Naive thymus-derived CD8-positive, alpha-beta T cell (primary cell): ENCODE measurements around the gene SLFN5. TPM values are rescaled to one million over a fixed set of nuclear protein-coding genes. Genes with fewer than 3 reads are reported as not detected.
A peak's percentile ranks its signal among the peaks of the same experiment; 100 is the strongest.
"Not testable (repeated sequence)": the region's sequence is repeated elsewhere in the genome, so short reads cannot be mapped to it uniquely, and the experiment has no call there.

Source experiments
- ATAC-seq, 2 donors: fragments of 150-1000 bp; cut with Tn5 transposase in 1 of 2; sonication (Bioruptor Pico), chemical (Tn5 transposase) in 1 of 2; 1 replicate in 1 of 2; 2 replicates in 1 of 2; pipeline ENCODE4 v1.10.0; 2021; ENCODE audit warnings: mild to moderate bottlenecking in 2 of 2, moderate library complexity in 2 of 2
- POLR2A ChIA-PET: fragments of 350-600 bp; sonication (Branson Sonifier 250); formaldehyde crosslinking; loops from one replicate; lab custom pipeline; 2021; ENCODE audit warnings: antibody characterized with exemption; lab: Charles Lee
- DNase-seq, 10 donors: peaks; one replicate each; pipeline versions ENCODE4 v3.0.0 to v3.0.0-alpha.2; 2020 to 2022
- H3K27ac Mint-ChIP-seq, 10 donors: one replicate each; pipeline ENCODE4 v1.8.0; 2020 to 2022; ENCODE audit warnings: mild to moderate bottlenecking in 10 of 10, mixed read lengths in 10 of 10, moderate library complexity in 4 of 10, inconsistent platforms in 1 of 10
- H3K27me3 Mint-ChIP-seq, 5 donors: one replicate each; pipeline ENCODE4 v1.8.0; 2021 to 2022; ENCODE audit warnings: mixed read lengths in 5 of 5
- H3K36me3 Mint-ChIP-seq, 3 donors: one replicate each; pipeline ENCODE4 v1.8.0; 2020 to 2022; ENCODE audit warnings: mixed read lengths in 3 of 3, mild to moderate bottlenecking in 2 of 3, inconsistent platforms in 1 of 3
- H3K4me1 Mint-ChIP-seq, 4 donors: one replicate each; pipeline ENCODE4 v1.8.0; 2021 to 2022; ENCODE audit warnings: mixed read lengths in 4 of 4
- H3K4me3 Mint-ChIP-seq, 10 donors: one replicate each; pipeline ENCODE4 v1.8.0; 2020 to 2022; ENCODE audit warnings: mild to moderate bottlenecking in 10 of 10, mixed read lengths in 10 of 10, moderate library complexity in 6 of 10, inconsistent platforms in 1 of 10
- H3K9me3 Mint-ChIP-seq, 9 donors: one replicate each; pipeline ENCODE4 v1.8.0; 2020 to 2022; ENCODE audit warnings: mixed read lengths in 9 of 9, mild to moderate bottlenecking in 3 of 9, inconsistent platforms in 1 of 9, moderate library complexity in 1 of 9
- polyA plus RNA-seq, 3 donors: library from polyadenylated mRNA; unstranded; fragments of 300-500 nt; fragmentation: Illumina TruSeq; gene quantifications; one replicate each; pipeline ENCODE4 v1.2.3, GENCODE V29; 2021
- total RNA-seq, 8 experiments: library from RNA in 2 of 8; stranded (reverse) in 2 of 8; gene quantifications; one replicate each; pipeline ENCODE4 v1.2.3 and lab custom pipeline; 2021 to 2026

SLFN5 gene
- total and polyA plus RNA-seq, 5 experiments from 2014 or later = 73.8 to 227 (median 161) TPM

GRCh38 chr17:35222452-35222851 is 20.4 kb upstream of the SLFN5 start:
- Mint-ChIP-seq H3K27me3 (no peaks in the 10 kb centered on the region), H3K4me3 (no peak overlapping the region), H3K9me3 (peaks cover 0 to 7% (median 5%) of the 10 kb centered on the region in 9 donors), H3K36me3 (peaks cover 0 to 12% (median 5%) of the 10 kb centered on the region in 3 donors), H3K27ac (peak overlapping the region in 2 of 10 donors; percentile 36 to 54), H3K4me1 (peaks cover 21 to 57% (median 54%) of the 10 kb centered on the region in 4 donors)
- ATAC-seq = no peak
- POLR2A ChIA-PET = interaction anchor here (1.3 to 13.4 kb wide), 2 partner anchors 9 to 15 kb away, joined by 5 to 255 read pairs; partner anchors contain the start of gene SLFN5
- DNase-seq = no peak

GRCh38 chr17:35224436-35224835 is 18.4 kb upstream of the SLFN5 start:
- Mint-ChIP-seq H3K27ac (peak overlapping the region in 4 of 10 donors; percentile 3 to 71 (median 59)), H3K36me3 (peaks cover 6 to 12% (median 6%) of the 10 kb centered on the region in 3 donors), H3K4me1 (peaks cover 22 to 50% (median 48%) of the 10 kb centered on the region in 4 donors), H3K9me3 (peaks cover 0 to 7% (median 5%) of the 10 kb centered on the region in 9 donors), H3K4me3 (no peak overlapping the region), H3K27me3 (no peaks in the 10 kb centered on the region)
- POLR2A ChIA-PET = interaction anchor here (2.0 to 13.4 kb wide), 2 partner anchors 10 to 13 kb away, joined by 9 to 255 read pairs; partner anchors contain the start of gene SLFN5
- ATAC-seq = no peak
- no peak for DNase-seq

GRCh38 chr17:35227546-35227945 is 15.3 kb upstream of the SLFN5 start:
- DNase-seq (no peak), ATAC-seq (no peak)
- Mint-ChIP-seq H3K27ac (peak overlapping the region in 5 of 10 donors; percentile 19 to 63 (median 60)), H3K9me3 (peaks cover 0 to 11% (median 3%) of the 10 kb centered on the region in 9 donors), H3K4me3 (peak overlapping the region in 1 of 10 donors; percentile 36), H3K4me1 (peaks cover 28 to 55% (median 48%) of the 10 kb centered on the region in 4 donors), H3K27me3 (no peaks in the 10 kb centered on the region), H3K36me3 (peaks cover 11 to 32% (median 16%) of the 10 kb centered on the region in 3 donors)
- POLR2A ChIA-PET = interaction anchor here (1.0 to 13.4 kb wide), 3 partner anchors 9 to 14 kb away, joined by 9 to 255 read pairs (median 10); partner anchors contain the start of gene SLFN5

- H3K27me3 Mint-ChIP-seq = no peaks in the 10 kb centered on the region
- peak overlapping the region in 4 of 10 donors; percentile 40 to 63 (median 56) for H3K27ac Mint-ChIP-seq
- H3K4me3 Mint-ChIP-seq = no peak overlapping the region
- ATAC-seq = no peak
- H3K9me3 Mint-ChIP-seq = peaks cover 0 to 6% (median 0%) of the 10 kb centered on the region in 9 donors
- POLR2A ChIA-PET = interaction anchor here (1.4 to 13.4 kb wide), 3 partner anchors 8 to 17 kb away, joined by 3 to 255 read pairs (median 4); partner anchors contain the start of gene SLFN5
- DNase-seq = no peak
- peaks cover 29 to 67% (median 59%) of the 10 kb centered on the region in 4 donors for H3K4me1 Mint-ChIP-seq
- H3K36me3 Mint-ChIP-seq = peaks cover 6 to 22% (median 16%) of the 10 kb centered on the region in 3 donors
Observed at GRCh38 chr17:35229638-35230037, 13.2 kb upstream of the SLFN5 start.

- H3K4me3 Mint-ChIP-seq = peak overlapping the region in 1 of 10 donors; percentile 93
Observed at GRCh38 chr17:35234315-35234714, 8.6 kb upstream of the SLFN5 start.

GRCh38 chr17:35235289-35235688 is 7.6 kb upstream of the SLFN5 start:
- POLR2A ChIA-PET = interaction anchor here (0.6 to 13.7 kb wide), 10 partner anchors 12 to 300 kb away, joined by 3 to 371 read pairs (median 3); no protein-coding TSS in a partner anchor
- peaks cover 7 to 15% (median 8%) of the 10 kb centered on the region in 3 donors for H3K36me3 Mint-ChIP-seq

More at GRCh38 chr17:35234315-35234714, 8.6 kb upstream of the SLFN5 start:
- POLR2A ChIA-PET = interaction anchor here (2.0 to 13.7 kb wide), 3 partner anchors 11 to 344 kb away, joined by 5 to 255 read pairs (median 10); partner anchors contain the start of gene PEX12
- peaks cover 6 to 22% (median 11%) of the 10 kb centered on the region in 3 donors for H3K36me3 Mint-ChIP-seq
- not testable (repeated sequence) for DNase-seq, ATAC-seq, H3K9me3 Mint-ChIP-seq, H3K27me3 Mint-ChIP-seq
- peaks cover 53 to 96% (median 88%) of the 10 kb centered on the region in 4 donors for H3K4me1 Mint-ChIP-seq
- peak overlapping the region in 9 of 10 donors; percentile 97 to 100 (median 99) for H3K27ac Mint-ChIP-seq

GRCh38 chr17:35235917-35236316 is 7.0 kb upstream of the SLFN5 start:
- Mint-ChIP-seq H3K36me3 (peaks cover 4 to 9% (median 8%) of the 10 kb centered on the region in 3 donors), H3K27me3 (no peaks in the 10 kb centered on the region), H3K4me3 (peak overlapping the region; percentile 0 to 100 (median 83)), H3K9me3 (peaks cover 0 to 2% (median 0%) of the 10 kb centered on the region in 9 donors), H3K27ac (peak overlapping the region; percentile 97 to 100 (median 99)), H3K4me1 (peaks cover 53 to 89% (median 86%) of the 10 kb centered on the region in 4 donors)
- ATAC-seq = peak; percentile 57 to 75
- DNase-seq = no peak
- POLR2A ChIA-PET = interaction anchor here (0.6 to 13.7 kb wide), 11 partner anchors 13 to 300 kb away, joined by 3 to 371 read pairs (median 3); no protein-coding TSS in a partner anchor

More at GRCh38 chr17:35235289-35235688, 7.6 kb upstream of the SLFN5 start:
- Mint-ChIP-seq H3K9me3 (peaks cover 0 to 4% (median 0%) of the 10 kb centered on the region in 9 donors), H3K27ac (peak overlapping the region; percentile 97 to 100 (median 99)), H3K27me3 (no peaks in the 10 kb centered on the region), H3K4me3 (peak overlapping the region in 9 of 10 donors; percentile 0 to 100 (median 93)), H3K4me1 (peaks cover 55 to 94% (median 88%) of the 10 kb centered on the region in 4 donors)
- ATAC-seq (peak; percentile 30 to 36), DNase-seq (no peak)

GRCh38 chr17:35236821-35237220 is 6.1 kb upstream of the SLFN5 start:
- DNase-seq = no peak
- Mint-ChIP-seq H3K9me3 (peaks cover 0 to 2% (median 0%) of the 10 kb centered on the region in 9 donors), H3K27me3 (no peaks in the 10 kb centered on the region), H3K36me3 (peaks cover 4 to 15% (median 5%) of the 10 kb centered on the region in 3 donors), H3K4me3 (peak overlapping the region in 7 of 10 donors; percentile 22 to 100 (median 99)), H3K27ac (peak overlapping the region; percentile 97 to 100 (median 99)), H3K4me1 (peaks cover 49 to 90% (median 81%) of the 10 kb centered on the region in 4 donors)
- POLR2A ChIA-PET = interaction anchor here (0.7 to 13.7 kb wide), 8 partner anchors 14 to 350 kb away, joined by 3 to 371 read pairs (median 4); partner anchors contain the start of gene PEX12
- ATAC-seq = no peak

GRCh38 chr17:35238821-35239220 is 4.1 kb upstream of the SLFN5 start:
- POLR2A ChIA-PET = interaction anchor here (0.6 to 13.7 kb wide), 8 partner anchors 16 to 296 kb away, joined by 3 to 371 read pairs (median 56); no protein-coding TSS in a partner anchor
- H3K4me1 Mint-ChIP-seq = peaks cover 48 to 74% (median 64%) of the 10 kb centered on the region in 4 donors
- peak overlapping the region; percentile 93 to 100 (median 99) for H3K4me3 Mint-ChIP-seq
- H3K27ac Mint-ChIP-seq = peak overlapping the region; percentile 97 to 100 (median 99)
- DNase-seq (peak in 1 of 10 donors; percentile 36), ATAC-seq (no peak)
- peaks cover 0 to 2% (median 0%) of the 10 kb centered on the region in 9 donors for H3K9me3 Mint-ChIP-seq
- peaks cover 4 to 23% (median 12%) of the 10 kb centered on the region in 3 donors for H3K36me3 Mint-ChIP-seq
- H3K27me3 Mint-ChIP-seq = no peaks in the 10 kb centered on the region

- DNase-seq (peak in 1 of 10 donors; percentile 35), ATAC-seq (no peak)
- Mint-ChIP-seq H3K9me3 (peaks cover 0 to 2% (median 0%) of the 10 kb centered on the region in 9 donors), H3K27me3 (no peaks in the 10 kb centered on the region), H3K36me3 (peaks cover 12 to 32% (median 21%) of the 10 kb centered on the region in 3 donors), H3K4me1 (peaks cover 48 to 76% (median 62%) of the 10 kb centered on the region in 4 donors), H3K4me3 (peak overlapping the region; percentile 93 to 100 (median 99)), H3K27ac (peak overlapping the region; percentile 97 to 100 (median 99))
- POLR2A ChIA-PET = interaction anchor here (0.6 to 13.7 kb wide), 24 partner anchors 17 to 339 kb away, joined by 3 to 371 read pairs (median 6); partner anchors contain the start of genes PEX12 and SLFN12L
Observed at GRCh38 chr17:35239823-35240222, 3.0 kb upstream of the SLFN5 start.

GRCh38 chr17:35240861-35241260 is 2.0 kb upstream of the SLFN5 start:
- peak overlapping the region; percentile 93 to 100 (median 99) for H3K4me3 Mint-ChIP-seq
- POLR2A ChIA-PET = interaction anchor here (0.6 to 13.7 kb wide), 30 partner anchors 9 to 568 kb away, joined by 3 to 371 read pairs (median 5); partner anchors contain the start of genes PEX12, SLFN12L and TAF15
- H3K36me3 Mint-ChIP-seq = peaks cover 20 to 32% (median 23%) of the 10 kb centered on the region in 3 donors
- H3K27me3 Mint-ChIP-seq = no peaks in the 10 kb centered on the region
- peak overlapping the region; percentile 97 to 100 (median 99) for H3K27ac Mint-ChIP-seq
- peaks cover 45 to 76% (median 60%) of the 10 kb centered on the region in 4 donors for H3K4me1 Mint-ChIP-seq
- DNase-seq = no peak
- H3K9me3 Mint-ChIP-seq = peaks cover 0 to 2% (median 0%) of the 10 kb centered on the region in 9 donors
- ATAC-seq = no peak

- H3K36me3 Mint-ChIP-seq = peaks cover 23 to 32% (median 25%) of the 10 kb centered on the region in 3 donors
- POLR2A ChIA-PET = interaction anchor here (0.6 to 13.7 kb wide), 26 partner anchors 9 to 567 kb away, joined by 3 to 371 read pairs (median 8); partner anchors contain the start of genes AP2B1, PEX12, SLFN12L and TAF15
- H3K4me3 Mint-ChIP-seq = peak overlapping the region; percentile 93 to 100 (median 99)
- peaks cover 39 to 76% (median 60%) of the 10 kb centered on the region in 4 donors for H3K4me1 Mint-ChIP-seq
- peaks cover 0 to 2% (median 0%) of the 10 kb centered on the region in 9 donors for H3K9me3 Mint-ChIP-seq
- H3K27me3 Mint-ChIP-seq = no peaks in the 10 kb centered on the region
- DNase-seq (peak in 7 of 10 donors; percentile 9 to 65 (median 28)), ATAC-seq (no peak)
- peak overlapping the region; percentile 97 to 100 (median 99) for H3K27ac Mint-ChIP-seq
Observed at GRCh38 chr17:35241520-35241919, 1.4 kb upstream of the SLFN5 start.
